DOHH2 (cell line): Measurements from ENCODE around the gene IGFALS.

Experiments used
- EZH2phosphoT487 ChIP-seq: fragments of 200-600 bp; sonication (generic); IDR thresholded peaks from 2 replicates; pipeline ENCODE4 v1.6.1; 2017; ENCODE audit warnings: borderline replicate concordance, mild to moderate bottlenecking, antibody characterized with exemption, low read length, moderate library complexity, mixed read lengths
- TF ChIP-seq, protein P1 (sequence below): fragments of 200-600 bp; sonication (generic); IDR thresholded peaks from one replicate; pipeline ENCODE4 v1.5.1; 2014; ENCODE audit warnings: antibody characterized with exemption, mild to moderate bottlenecking, low read depth, low read length; ENCODE audit not compliant: poor library complexity, severe bottlenecking

DNA sequence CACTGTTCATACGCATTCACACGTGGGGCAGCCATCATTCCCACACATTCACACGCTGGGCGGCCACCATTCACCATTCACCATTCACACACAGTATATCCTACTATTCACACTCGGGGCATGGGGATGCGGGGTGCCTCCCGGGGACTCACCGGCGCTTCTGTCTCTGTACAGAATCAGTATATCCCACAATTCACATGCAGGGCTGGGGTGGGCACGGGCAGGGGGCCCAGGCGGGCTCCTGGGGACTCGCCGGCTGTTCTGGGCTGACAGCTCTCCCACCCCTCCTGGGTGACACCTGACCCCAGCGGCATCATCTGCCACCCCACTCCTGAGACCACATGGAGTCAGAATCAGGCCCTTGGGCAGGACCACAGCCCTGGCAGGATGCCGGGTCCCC is 31.8 kb downstream of the IGFALS start:
- TF ChIP-seq, protein P1, sequence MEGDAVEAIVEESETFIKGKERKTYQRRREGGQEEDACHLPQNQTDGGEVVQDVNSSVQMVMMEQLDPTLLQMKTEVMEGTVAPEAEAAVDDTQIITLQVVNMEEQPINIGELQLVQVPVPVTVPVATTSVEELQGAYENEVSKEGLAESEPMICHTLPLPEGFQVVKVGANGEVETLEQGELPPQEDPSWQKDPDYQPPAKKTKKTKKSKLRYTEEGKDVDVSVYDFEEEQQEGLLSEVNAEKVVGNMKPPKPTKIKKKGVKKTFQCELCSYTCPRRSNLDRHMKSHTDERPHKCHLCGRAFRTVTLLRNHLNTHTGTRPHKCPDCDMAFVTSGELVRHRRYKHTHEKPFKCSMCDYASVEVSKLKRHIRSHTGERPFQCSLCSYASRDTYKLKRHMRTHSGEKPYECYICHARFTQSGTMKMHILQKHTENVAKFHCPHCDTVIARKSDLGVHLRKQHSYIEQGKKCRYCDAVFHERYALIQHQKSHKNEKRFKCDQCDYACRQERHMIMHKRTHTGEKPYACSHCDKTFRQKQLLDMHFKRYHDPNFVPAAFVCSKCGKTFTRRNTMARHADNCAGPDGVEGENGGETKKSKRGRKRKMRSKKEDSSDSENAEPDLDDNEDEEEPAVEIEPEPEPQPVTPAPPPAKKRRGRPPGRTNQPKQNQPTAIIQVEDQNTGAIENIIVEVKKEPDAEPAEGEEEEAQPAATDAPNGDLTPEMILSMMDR: no peak
- TF ChIP-seq EZH2phosphoT487: no peak
